ENCODE data around the gene MAPKAPK5.
"Not testable (repeated sequence)": the region's sequence is repeated elsewhere in the genome, so short reads cannot be mapped to it uniquely, and the experiment has no call there.

MAPKAPK5 gene

DNA sequence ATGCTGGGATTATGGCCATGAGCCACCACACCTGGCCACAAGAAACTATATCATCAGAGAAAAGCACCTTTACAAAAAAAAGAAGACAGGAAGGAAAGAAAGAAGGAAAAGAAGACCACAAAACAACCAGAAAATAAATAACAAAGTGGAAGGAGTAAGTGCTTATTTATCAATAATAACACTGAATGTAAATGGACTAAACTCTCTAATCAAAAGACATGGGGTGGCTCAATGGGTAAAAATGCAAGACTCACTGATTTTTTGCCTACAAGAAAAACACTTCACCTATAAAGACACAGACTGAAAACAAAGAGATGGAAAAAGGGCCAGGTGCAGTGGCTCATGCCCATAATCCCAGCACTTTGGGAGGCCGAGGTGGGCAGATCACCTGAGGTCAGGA, 65.7 kb downstream of the MAPKAPK5 start:
- H3K27ac ChIP-seq (ENCODE audit: insufficient read depth, low read length, poor library complexity, severe bottlenecking): no peak overlapping the region
- no peak for DNase-seq
- peaks cover 7% of the 10 kb centered on the region for H3K36me3 ChIP-seq (ENCODE audit: control insufficient read depth, insufficient read depth, low read length)
- H3K9me3 ChIP-seq (ENCODE audit: control insufficient read depth, low read length): no peaks in the 10 kb centered on the region
- no peak overlapping the region for H3K4me3 ChIP-seq (ENCODE audit: insufficient read depth, low read depth, low read length, poor library complexity, severe bottlenecking)
- H3K4me1 ChIP-seq (ENCODE audit: control insufficient read depth, insufficient read depth, low read length, poor library complexity, severe bottlenecking): no peaks in the 10 kb centered on the region
- H3K27me3 ChIP-seq (replicated peaks; ENCODE audit: control insufficient read depth, insufficient read depth, low read length, poor library complexity, severe bottlenecking): no peaks in the 10 kb centered on the region

DNA sequence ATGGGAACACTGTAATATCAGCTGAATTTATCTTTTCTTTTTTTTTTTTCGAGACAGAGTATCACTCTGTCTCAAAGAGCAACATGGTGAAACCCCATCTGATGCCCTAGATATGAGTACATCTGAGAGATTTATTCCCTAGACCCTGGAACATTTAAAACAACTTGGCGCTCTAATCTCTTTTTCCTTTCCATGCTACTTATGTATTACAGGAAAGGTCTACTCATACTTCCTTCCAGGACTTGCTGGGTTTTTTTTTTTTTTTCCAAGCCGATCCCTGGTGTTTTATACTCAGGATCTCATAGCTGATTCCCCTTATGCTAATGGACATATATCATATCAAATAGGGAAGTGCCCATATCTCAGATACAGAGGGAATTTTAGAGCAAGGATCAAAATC, 83.1 kb downstream of the MAPKAPK5 start:
- no peak for DNase-seq
- Histone ChIP-seq H3K27ac (ENCODE audit: insufficient read depth, low read length, poor library complexity, severe bottlenecking) (no peak overlapping the region), H3K4me3 (ENCODE audit: insufficient read depth, low read depth, low read length, poor library complexity, severe bottlenecking) (no peak overlapping the region), H3K36me3 (ENCODE audit: control insufficient read depth, insufficient read depth, low read length) (peaks cover 4% of the 10 kb centered on the region), H3K9me3 (ENCODE audit: control insufficient read depth, low read length) (no peaks in the 10 kb centered on the region), H3K27me3 (replicated peaks; ENCODE audit: control insufficient read depth, insufficient read depth, low read length, poor library complexity, severe bottlenecking) (no peaks in the 10 kb centered on the region), H3K4me1 (ENCODE audit: control insufficient read depth, insufficient read depth, low read length, poor library complexity, severe bottlenecking) (no peaks in the 10 kb centered on the region)

- Histone ChIP-seq H3K9me3 (ENCODE audit: control insufficient read depth, low read length) (no peaks in the 10 kb centered on the region), H3K4me3 (ENCODE audit: insufficient read depth, low read depth, low read length, poor library complexity, severe bottlenecking) (no peak overlapping the region), H3K36me3 (ENCODE audit: control insufficient read depth, insufficient read depth, low read length) (peaks cover 7% of the 10 kb centered on the region), H3K27ac (ENCODE audit: insufficient read depth, low read length, poor library complexity, severe bottlenecking) (no peak overlapping the region), H3K27me3 (replicated peaks; ENCODE audit: control insufficient read depth, insufficient read depth, low read length, poor library complexity, severe bottlenecking) (no peaks in the 10 kb centered on the region), H3K4me1 (ENCODE audit: control insufficient read depth, insufficient read depth, low read length, poor library complexity, severe bottlenecking) (no peaks in the 10 kb centered on the region)
- no peak for DNase-seq
Observed at GRCh38 chr12:111926631-111927030, 84.6 kb downstream of the MAPKAPK5 start.

DNA sequence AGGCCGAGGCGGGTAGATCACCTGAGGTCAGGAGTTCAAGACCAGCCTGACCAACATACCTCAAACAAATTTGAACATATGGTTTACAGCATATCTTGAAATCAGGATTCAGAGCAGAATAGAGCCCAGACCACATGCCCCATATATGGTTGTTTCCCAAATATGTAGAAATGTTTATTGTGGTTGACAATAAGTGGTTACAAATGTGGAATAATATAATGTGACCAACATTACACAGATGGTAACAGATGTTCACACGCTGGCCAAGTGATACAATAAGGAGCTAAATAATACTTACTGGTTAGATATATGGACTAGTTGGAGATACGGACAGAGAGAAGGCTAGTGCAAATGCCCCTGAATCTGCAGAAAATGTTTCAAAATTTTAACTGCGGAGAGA, 85.3 kb downstream of the MAPKAPK5 start:
- no peak overlapping the region for H3K4me3 ChIP-seq (ENCODE audit: insufficient read depth, low read depth, low read length, poor library complexity, severe bottlenecking)
- H3K27ac ChIP-seq (ENCODE audit: insufficient read depth, low read length, poor library complexity, severe bottlenecking): no peak overlapping the region
- peaks cover 8% of the 10 kb centered on the region for H3K36me3 ChIP-seq (ENCODE audit: control insufficient read depth, insufficient read depth, low read length)
- H3K4me1 ChIP-seq (ENCODE audit: control insufficient read depth, insufficient read depth, low read length, poor library complexity, severe bottlenecking): no peaks in the 10 kb centered on the region
- H3K27me3 ChIP-seq (replicated peaks; ENCODE audit: control insufficient read depth, insufficient read depth, low read length, poor library complexity, severe bottlenecking): no peaks in the 10 kb centered on the region
- no peaks in the 10 kb centered on the region for H3K9me3 ChIP-seq (ENCODE audit: control insufficient read depth, low read length)
- no peak for DNase-seq

DNA sequence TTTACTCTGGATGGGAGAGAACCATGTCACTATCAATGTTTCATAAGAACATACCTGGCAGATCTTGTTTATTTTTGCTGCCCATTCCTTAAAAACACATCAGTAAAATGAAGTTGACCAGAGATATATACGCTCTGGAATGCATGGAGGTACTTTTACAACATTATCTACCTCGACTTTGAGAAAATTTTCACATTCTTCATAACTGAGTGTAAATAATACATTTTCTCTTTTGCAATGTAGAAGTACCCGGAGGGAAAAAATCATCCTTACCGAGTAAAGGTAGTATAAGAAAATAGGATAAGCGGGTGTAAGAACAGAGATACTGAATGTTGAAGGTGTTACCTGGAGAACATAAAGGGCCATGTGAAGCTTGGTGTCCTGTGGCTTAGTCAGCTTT, 90.2 kb downstream of the MAPKAPK5 start:
- Histone ChIP-seq H3K4me1 (ENCODE audit: control insufficient read depth, insufficient read depth, low read length, poor library complexity, severe bottlenecking) (no peaks in the 10 kb centered on the region), H3K9me3 (ENCODE audit: control insufficient read depth, low read length) (no peaks in the 10 kb centered on the region), H3K27ac (ENCODE audit: insufficient read depth, low read length, poor library complexity, severe bottlenecking) (no peak overlapping the region), H3K27me3 (replicated peaks; ENCODE audit: control insufficient read depth, insufficient read depth, low read length, poor library complexity, severe bottlenecking) (no peaks in the 10 kb centered on the region), H3K4me3 (ENCODE audit: insufficient read depth, low read depth, low read length, poor library complexity, severe bottlenecking) (no peak overlapping the region), H3K36me3 (ENCODE audit: control insufficient read depth, insufficient read depth, low read length) (peaks cover 19% of the 10 kb centered on the region)
- no peak for DNase-seq

DNA sequence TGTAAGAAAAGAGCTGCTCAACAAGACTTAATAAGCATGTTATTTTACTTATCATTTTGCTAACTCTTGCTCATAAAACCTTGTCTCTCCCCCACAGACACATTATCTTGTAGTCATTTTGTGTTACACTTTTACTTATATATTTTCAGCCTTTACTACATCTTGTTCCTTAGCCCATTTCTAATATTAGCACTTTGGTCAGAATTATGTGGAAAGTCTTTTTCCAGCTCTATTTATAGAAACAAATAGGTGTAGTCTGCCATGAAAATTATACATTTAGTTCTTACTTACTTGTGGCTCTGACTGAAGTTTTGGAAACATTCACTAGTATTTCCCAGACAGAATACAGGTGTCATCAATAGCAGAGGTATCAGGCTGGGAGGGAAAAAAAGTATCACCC, 94.8 kb downstream of the MAPKAPK5 start:
- Histone ChIP-seq H3K9me3 (ENCODE audit: control insufficient read depth, low read length) (no peaks in the 10 kb centered on the region), H3K4me1 (ENCODE audit: control insufficient read depth, insufficient read depth, low read length, poor library complexity, severe bottlenecking) (no peaks in the 10 kb centered on the region), H3K27me3 (replicated peaks; ENCODE audit: control insufficient read depth, insufficient read depth, low read length, poor library complexity, severe bottlenecking) (no peaks in the 10 kb centered on the region), H3K27ac (ENCODE audit: insufficient read depth, low read length, poor library complexity, severe bottlenecking) (no peak overlapping the region), H3K4me3 (ENCODE audit: insufficient read depth, low read depth, low read length, poor library complexity, severe bottlenecking) (no peak overlapping the region), H3K36me3 (ENCODE audit: control insufficient read depth, insufficient read depth, low read length) (peaks cover 19% of the 10 kb centered on the region)
- DNase-seq: no peak

- no peaks in the 10 kb centered on the region for H3K4me1 ChIP-seq (ENCODE audit: control insufficient read depth, insufficient read depth, low read length, poor library complexity, severe bottlenecking)
- no peaks in the 10 kb centered on the region for H3K27me3 ChIP-seq (replicated peaks; ENCODE audit: control insufficient read depth, insufficient read depth, low read length, poor library complexity, severe bottlenecking)
- H3K36me3 ChIP-seq (ENCODE audit: control insufficient read depth, insufficient read depth, low read length): peaks cover 19% of the 10 kb centered on the region
- no peak overlapping the region for H3K27ac ChIP-seq (ENCODE audit: insufficient read depth, low read length, poor library complexity, severe bottlenecking)
- H3K9me3 ChIP-seq (ENCODE audit: control insufficient read depth, low read length): no peaks in the 10 kb centered on the region
- no peak for DNase-seq
- H3K4me3 ChIP-seq (ENCODE audit: insufficient read depth, low read depth, low read length, poor library complexity, severe bottlenecking): no peak overlapping the region
Observed at GRCh38 chr12:111937429-111937828, 95.4 kb downstream of the MAPKAPK5 start.

DNA sequence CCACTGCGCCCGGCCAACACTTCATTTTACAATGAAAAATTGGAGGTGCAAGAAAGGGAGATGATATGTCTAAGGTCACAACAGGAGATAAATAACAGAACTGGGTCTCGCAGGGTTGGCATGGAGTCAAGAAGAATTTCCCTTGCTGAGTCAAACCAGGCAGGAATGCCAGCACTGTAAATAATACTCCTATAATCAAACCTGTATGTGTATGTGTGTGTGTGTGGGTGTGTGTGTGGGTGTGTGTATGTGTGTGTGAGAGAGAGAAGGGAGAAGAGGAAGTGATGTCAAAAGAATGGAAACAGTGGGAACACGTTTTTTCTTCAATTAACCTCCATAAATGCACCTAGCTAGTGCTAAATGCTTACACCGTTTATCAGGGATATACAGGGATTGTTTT, 100.5 kb downstream of the MAPKAPK5 start:
- no peak overlapping the region for H3K4me3 ChIP-seq (ENCODE audit: insufficient read depth, low read depth, low read length, poor library complexity, severe bottlenecking)
- H3K27ac ChIP-seq (ENCODE audit: insufficient read depth, low read length, poor library complexity, severe bottlenecking): no peak overlapping the region
- peaks cover 3% of the 10 kb centered on the region for H3K4me1 ChIP-seq (ENCODE audit: control insufficient read depth, insufficient read depth, low read length, poor library complexity, severe bottlenecking)
- no peak for DNase-seq
- no peaks in the 10 kb centered on the region for H3K27me3 ChIP-seq (replicated peaks; ENCODE audit: control insufficient read depth, insufficient read depth, low read length, poor library complexity, severe bottlenecking)
- H3K36me3 ChIP-seq (ENCODE audit: control insufficient read depth, insufficient read depth, low read length): peaks cover 4% of the 10 kb centered on the region
- H3K9me3 ChIP-seq (ENCODE audit: control insufficient read depth, low read length): no peaks in the 10 kb centered on the region

- no peaks in the 10 kb centered on the region for H3K36me3 ChIP-seq (ENCODE audit: control insufficient read depth, insufficient read depth, low read length)
- H3K27me3 ChIP-seq (replicated peaks; ENCODE audit: control insufficient read depth, insufficient read depth, low read length, poor library complexity, severe bottlenecking): no peaks in the 10 kb centered on the region
- no peak overlapping the region for H3K4me3 ChIP-seq (ENCODE audit: insufficient read depth, low read depth, low read length, poor library complexity, severe bottlenecking)
- peaks cover 3% of the 10 kb centered on the region for H3K4me1 ChIP-seq (ENCODE audit: control insufficient read depth, insufficient read depth, low read length, poor library complexity, severe bottlenecking)
- no peaks in the 10 kb centered on the region for H3K9me3 ChIP-seq (ENCODE audit: control insufficient read depth, low read length)
- no peak overlapping the region for H3K27ac ChIP-seq (ENCODE audit: insufficient read depth, low read length, poor library complexity, severe bottlenecking)
- no peak for DNase-seq
Observed at GRCh38 chr12:111943929-111944328, 101.9 kb downstream of the MAPKAPK5 start.

DNA sequence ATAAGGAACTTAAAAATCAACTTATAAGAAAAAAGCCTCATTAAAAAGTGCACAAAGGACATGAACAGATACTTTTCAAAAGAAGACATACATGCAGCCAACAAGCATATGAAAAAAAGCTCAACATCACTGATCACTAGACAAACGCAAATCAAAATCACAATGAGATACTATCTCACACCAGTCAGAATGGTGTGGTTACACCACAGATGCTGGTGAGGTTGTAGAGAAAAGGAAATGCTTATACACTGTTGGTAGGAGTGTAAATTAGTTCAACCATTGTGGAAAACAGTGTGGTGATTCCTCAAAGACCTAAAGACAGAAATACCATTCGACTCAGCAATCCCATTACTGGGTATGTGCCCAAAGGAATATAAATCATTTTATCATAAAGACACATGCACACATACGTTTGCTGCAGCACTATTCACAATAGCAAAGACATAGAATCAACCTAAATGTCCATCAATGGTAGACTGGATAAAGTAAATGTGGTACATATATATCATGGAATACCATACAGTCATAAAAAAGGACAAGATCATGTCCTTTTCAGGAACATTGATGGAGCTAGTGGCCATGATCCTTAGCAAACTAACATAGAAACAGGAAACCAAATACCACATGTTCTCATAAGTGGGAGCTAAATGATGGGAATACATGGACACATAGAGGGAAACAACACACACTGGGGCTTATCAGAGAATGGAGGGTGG, 109.1 kb downstream of the MAPKAPK5 start:
- not testable (repeated sequence) for H3K9me3 ChIP-seq (ENCODE audit: control insufficient read depth, low read length); H3K4me3 ChIP-seq (ENCODE audit: insufficient read depth, low read depth, low read length, poor library complexity, severe bottlenecking); DNase-seq; H3K27me3 ChIP-seq (replicated peaks; ENCODE audit: control insufficient read depth, insufficient read depth, low read length, poor library complexity, severe bottlenecking); H3K27ac ChIP-seq (ENCODE audit: insufficient read depth, low read length, poor library complexity, severe bottlenecking); H3K4me1 ChIP-seq (ENCODE audit: control insufficient read depth, insufficient read depth, low read length, poor library complexity, severe bottlenecking)
- peaks cover 12% of the 10 kb centered on the region for H3K36me3 ChIP-seq (ENCODE audit: control insufficient read depth, insufficient read depth, low read length)
